Thyroid gland (tissue), 4 donors: ENCODE results near the gene AFF3. TPM values are rescaled to one million over a fixed set of nuclear protein-coding genes. Genes with fewer than 3 reads are reported as not detected.

Source experiments
- DNase-seq, 2 donors: peaks; one replicate each; pipeline ENCODE4 v3.0.0-alpha.2; 2019
- H3K27ac ChIP-seq, 3 donors: fragments of 200-600 bp; sonication (generic); 1 replicate in 2 of 3; 2 replicates in 1 of 3; pipeline ENCODE4 v1.5.1; 2016 to 2019; ENCODE audit warnings: mild to moderate bottlenecking in 1 of 3, moderate library complexity in 1 of 3
- H3K27me3 ChIP-seq: fragments of 200-600 bp; sonication (generic); one replicate; pipeline ENCODE4 v1.5.1; 2019
- H3K36me3 ChIP-seq, 2 donors: fragments of 200-600 bp; sonication (generic); one replicate each; pipeline ENCODE4 v1.5.1; 2016 to 2019
- H3K4me1 ChIP-seq, 2 donors: fragments of 200-600 bp; sonication (generic); one replicate each; pipeline ENCODE4 v1.5.1; 2017 to 2019
- H3K4me3 ChIP-seq, 3 donors: fragments of 200-600 bp; sonication (generic); replicated peaks in 1 of 3; 1 replicate in 2 of 3; 2 replicates in 1 of 3; pipeline ENCODE4 v1.5.1; 2016; ENCODE audit warnings: mild to moderate bottlenecking in 1 of 3
- H3K9me3 ChIP-seq: fragments of 200-600 bp; sonication (generic); one replicate; pipeline ENCODE4 v1.5.1; 2017
- CTCF ChIP-seq, 6 experiments: fragments of 200-600 bp in 3 of 6; fragments of 450-650 bp in 3 of 6; sonication (generic) in 3 of 6; IDR thresholded peaks; one replicate each; pipeline ENCODE4 v1.5.1; 2016 to 2019; ENCODE audit warnings: antibody characterized with exemption in 6 of 6, mild to moderate bottlenecking in 2 of 6, inconsistent platforms in 1 of 6, moderate library complexity in 1 of 6
- POLR2A ChIP-seq, 2 donors: fragments of 450-650 bp; IDR thresholded peaks; one replicate each; pipeline ENCODE4 v1.6.1; 2017; ENCODE audit warnings: antibody characterized with exemption in 2 of 2, mild to moderate bottlenecking in 2 of 2, moderate library complexity in 1 of 2
- WGBS, 2 donors: methylation state at CpG; one replicate each; pipeline ENCODE4 v1.1.5; 2017; 5-methylcytosine and 5-hydroxymethylcytosine counted together
- intact Hi-C: fragments of 100-400 bp; cut with DNase I; formaldehyde crosslinking; loops from one replicate; pipeline ENCODE4 v1.15.1; 2023
- total RNA-seq, 4 donors: library from RNA; depleted of rRNA; stranded (reverse); fragments of >200 nt; gene quantifications; one replicate each; pipeline ENCODE4 v1.2.3, GENCODE V29; 2016

The AFF3 gene
- total RNA-seq, 4 donors from 2014 or later = 0.54 to 2.6 (median 1.1) TPM

DNA sequence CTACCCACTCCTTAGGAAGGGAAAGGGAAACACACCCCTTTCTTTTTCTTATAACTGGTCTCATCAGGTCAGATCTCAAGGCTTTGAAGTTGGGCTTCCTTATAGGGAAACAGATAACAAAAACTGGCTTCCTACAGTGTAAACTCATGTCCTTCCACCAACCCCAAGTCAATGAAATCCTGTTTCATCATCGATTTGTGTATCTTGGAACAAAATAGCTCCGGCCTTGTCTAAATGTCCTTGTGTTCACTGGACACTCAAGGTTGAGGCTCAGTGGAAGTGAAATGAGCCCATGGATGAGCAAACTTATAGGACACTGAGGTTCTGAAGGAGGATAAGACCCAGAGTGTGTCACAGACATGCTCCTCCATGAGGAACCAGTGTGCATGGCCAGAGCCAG is 496.4 kb downstream of the AFF3 start:
- no peaks in the 10 kb centered on the region for H3K9me3 ChIP-seq
- H3K4me3 ChIP-seq = no peak overlapping the region
- no peaks in the 10 kb centered on the region for H3K36me3 ChIP-seq
- 87 to 95% methylated on average over 2 of the region's 2 CpGs for WGBS, 2 donors
- H3K4me1 ChIP-seq = no peaks in the 10 kb centered on the region
- intact Hi-C loops = no loop called here
- DNase-seq = no peak
- H3K27ac ChIP-seq = no peak overlapping the region
- TF ChIP-seq POLR2A (IDR thresholded peaks at IDR 0.05) = no peak
- TF ChIP-seq CTCF (IDR thresholded peaks at IDR 0.05) = no peak
- H3K27me3 ChIP-seq = no peaks in the 10 kb centered on the region

DNA sequence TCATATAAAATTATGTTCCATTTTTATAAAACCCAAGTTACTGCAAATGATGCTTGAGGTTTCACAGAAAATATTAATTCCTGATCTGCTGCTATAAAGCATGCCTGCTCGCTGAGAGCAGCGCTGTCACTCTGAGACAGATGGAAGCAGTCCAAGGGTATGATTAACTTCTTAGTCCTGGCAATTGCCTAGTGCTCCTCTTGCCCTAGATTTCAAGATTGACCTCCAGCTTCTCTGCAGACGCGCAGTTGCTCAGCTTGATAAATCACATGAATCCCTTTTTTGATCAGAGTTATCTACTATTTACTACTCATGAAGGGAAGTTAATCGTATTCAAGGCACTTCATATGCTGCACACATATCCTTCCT is 498.0 kb downstream of the AFF3 start:
- TF ChIP-seq POLR2A (IDR thresholded peaks at IDR 0.05) (no peak), CTCF (IDR thresholded peaks at IDR 0.05) (no peak)
- Histone ChIP-seq H3K9me3 (no peaks in the 10 kb centered on the region), H3K4me3 (no peak overlapping the region), H3K36me3 (no peaks in the 10 kb centered on the region), H3K27ac (no peak overlapping the region), H3K27me3 (no peaks in the 10 kb centered on the region), H3K4me1 (no peaks in the 10 kb centered on the region)
- WGBS, 2 donors = 80 to 83% methylated on average over 5 of the region's 5 CpGs
- intact Hi-C loops = no loop called here
- DNase-seq = no peak

DNA sequence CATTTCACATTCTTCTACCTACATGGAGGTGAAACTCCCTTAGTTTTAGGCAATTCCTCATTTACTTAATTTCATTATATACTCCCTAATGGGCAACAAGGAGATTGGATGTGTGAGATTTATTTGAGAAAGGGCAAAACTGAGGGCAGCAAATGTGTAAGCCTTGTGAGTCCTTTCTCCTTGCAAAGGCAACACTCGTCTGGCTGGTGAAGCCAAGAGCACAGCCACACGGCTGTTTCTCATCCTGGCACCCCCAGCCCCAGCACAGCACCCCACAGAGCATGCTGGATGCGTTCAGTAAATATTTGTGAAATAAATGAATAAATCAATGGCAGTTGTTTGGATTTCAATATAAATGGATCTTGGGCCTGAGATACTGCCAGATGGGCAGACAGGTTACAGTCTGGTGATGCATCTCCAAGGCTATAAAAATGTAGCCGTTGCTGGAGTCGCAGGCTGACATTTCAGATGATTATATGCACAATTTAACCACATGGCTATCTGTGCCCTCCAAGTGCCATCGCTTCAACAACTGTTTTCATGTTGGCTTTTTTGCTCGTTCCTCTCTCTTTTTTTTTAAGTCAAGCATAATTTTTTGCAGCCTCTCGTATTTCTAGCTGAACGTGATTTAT is 498.5 kb downstream of the AFF3 start:
- H3K9me3 ChIP-seq = no peaks in the 10 kb centered on the region
- H3K27ac ChIP-seq = no peak overlapping the region
- H3K36me3 ChIP-seq = no peaks in the 10 kb centered on the region
- TF ChIP-seq POLR2A (IDR thresholded peaks at IDR 0.05) (no peak), CTCF (IDR thresholded peaks at IDR 0.05) (no peak)
- H3K4me3 ChIP-seq = no peak overlapping the region
- H3K27me3 ChIP-seq = no peaks in the 10 kb centered on the region
- no peaks in the 10 kb centered on the region for H3K4me1 ChIP-seq
- intact Hi-C loops = no loop called here
- no peak for DNase-seq
- WGBS, 2 donors = 86 to 91% methylated on average over 9 of the region's 9 CpGs

DNA sequence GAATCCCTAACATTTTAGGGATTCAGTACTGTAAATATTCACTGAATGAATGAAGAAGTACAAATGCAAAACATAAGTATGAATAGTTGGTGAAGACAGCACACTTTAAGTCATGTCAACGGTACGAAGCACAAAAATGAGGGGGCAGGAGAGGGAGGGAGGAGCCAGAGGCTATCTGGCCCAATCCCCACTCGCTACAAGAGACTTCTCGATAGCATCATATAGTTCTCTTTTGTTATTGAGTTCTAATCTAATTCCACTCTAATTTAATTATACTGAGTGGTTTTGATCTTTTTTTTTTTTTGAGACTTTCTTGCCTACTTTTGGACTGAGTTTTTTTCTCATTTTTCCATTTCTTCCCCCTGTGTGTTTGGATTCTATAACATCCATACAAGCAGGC is 500.4 kb downstream of the AFF3 start:
- Histone ChIP-seq H3K36me3 (no peaks in the 10 kb centered on the region), H3K4me3 (no peak overlapping the region)
- intact Hi-C loops = no loop called here

More for the DNA sequence above, 500.4 kb downstream of the AFF3 start:
- Histone ChIP-seq H3K27me3 (no peaks in the 10 kb centered on the region), H3K27ac (no peak overlapping the region), H3K4me1 (no peaks in the 10 kb centered on the region), H3K9me3 (no peaks in the 10 kb centered on the region)
- 88 to 91% methylated on average over 4 of the region's 4 CpGs for WGBS, 2 donors
- DNase-seq = no peak
- TF ChIP-seq CTCF (IDR thresholded peaks at IDR 0.05) = no peak
- TF ChIP-seq POLR2A (IDR thresholded peaks at IDR 0.05) = no peak
